Tibial nerve (tissue), 4 donors: ENCODE results near the gene ATP1A2.

Source experiments
- CTCF ChIP-seq, 5 experiments: fragments of 200-600 bp in 3 of 5; fragments of 450-650 bp in 2 of 5; sonication (generic) in 3 of 5; IDR thresholded peaks; one replicate each; pipeline ENCODE4 v1.5.1; 2016 to 2019; ENCODE audit warnings: antibody characterized with exemption in 5 of 5, mild to moderate bottlenecking in 3 of 5, moderate library complexity in 2 of 5
- EP300 ChIP-seq, 2 donors: sonication (generic); formaldehyde crosslinking; IDR thresholded peaks; one replicate each; pipeline ENCODE4 v1.6.1; 2017; ENCODE audit warnings: antibody characterized with exemption in 2 of 2, mild to moderate bottlenecking in 1 of 2

DNA sequence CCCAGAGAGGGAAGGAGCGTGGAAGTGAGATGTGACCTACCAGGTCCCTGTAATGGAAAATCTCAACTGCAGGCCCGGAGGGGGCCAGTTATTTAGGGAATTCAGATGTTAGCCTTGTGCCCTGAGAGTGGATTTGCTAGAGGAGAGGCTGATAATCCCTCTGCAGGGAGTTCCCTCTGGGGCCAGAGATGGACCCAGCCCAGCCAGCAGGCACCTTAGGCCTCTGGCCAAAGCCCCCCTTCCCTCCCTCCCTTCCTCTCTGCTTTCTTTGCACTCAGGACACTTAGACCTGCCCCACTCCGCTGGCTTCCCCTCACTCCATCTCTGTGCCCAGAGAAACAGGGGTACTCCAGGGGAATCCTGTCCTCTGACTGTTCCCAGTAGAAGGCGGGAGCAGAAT is 1.5 kb upstream of the ATP1A2 start:
- TF ChIP-seq CTCF (IDR thresholded peaks at IDR 0.05) (no peak), EP300 (IDR thresholded peaks at IDR 0.05) (no peak)
